KMS-11 (cell line): Measurements from ENCODE around the gene RASA3.
"Not testable (repeated sequence)": the region's sequence is repeated elsewhere in the genome, so short reads cannot be mapped to it uniquely, and the experiment has no call there.

Source experiments
- H2AFZ ChIP-seq: fragments of 200-600 bp; sonication (generic); 2 replicates; pipeline ENCODE4 v1.6.1; 2016; ENCODE audit warnings: antibody characterized with exemption, mixed run types, low read depth
- H3K27ac ChIP-seq: fragments of 200-600 bp; sonication (generic); 2 replicates; pipeline ENCODE4 v1.6.1; 2016; ENCODE audit warnings: mild to moderate bottlenecking, mixed run types
- H3K27me3 ChIP-seq: fragments of 200-600 bp; sonication (generic); 2 replicates; pipeline ENCODE4 v1.6.1; 2017; ENCODE audit warnings: mild to moderate bottlenecking, low read depth, mixed run types, moderate library complexity; ENCODE audit not compliant: insufficient read depth
- H3K36me3 ChIP-seq: fragments of 200-600 bp; sonication (generic); 2 replicates; pipeline ENCODE4 v1.6.1; 2017; ENCODE audit warnings: mild to moderate bottlenecking, mixed run types; ENCODE audit not compliant: insufficient read depth
- H3K4me1 ChIP-seq: fragments of 200-600 bp; sonication (generic); 2 replicates; pipeline ENCODE4 v1.6.1; 2016; ENCODE audit warnings: mild to moderate bottlenecking, low read depth, mixed run types; ENCODE audit not compliant: poor library complexity, severe bottlenecking
- H3K4me2 ChIP-seq: fragments of 200-600 bp; sonication (generic); 2 replicates; pipeline ENCODE4 v1.7.0; 2016; ENCODE audit warnings: mild to moderate bottlenecking, mixed run types
- H3K4me3 ChIP-seq: fragments of 200-600 bp; sonication (generic); IDR thresholded peaks from 2 replicates; pipeline ENCODE4 v1.6.1; 2017; ENCODE audit warnings: low read depth, low read length, mixed read lengths; ENCODE audit not compliant: insufficient read depth
- H3K79me2 ChIP-seq: fragments of 200-600 bp; sonication (generic); 2 replicates; pipeline ENCODE4 v1.6.1; 2016; ENCODE audit warnings: low read depth, mixed run types; ENCODE audit not compliant: insufficient read depth
- H3K9ac ChIP-seq: fragments of 200-600 bp; sonication (generic); 2 replicates; pipeline ENCODE4 v1.6.1; 2016; ENCODE audit warnings: mild to moderate bottlenecking, mixed run types
- H4K20me1 ChIP-seq: fragments of 200-600 bp; sonication (generic); 2 replicates; pipeline ENCODE4 v1.6.1; 2016; ENCODE audit warnings: mild to moderate bottlenecking, mixed run types; ENCODE audit not compliant: insufficient read depth
- TF ChIP-seq, protein P1 (sequence below): fragments of 200-600 bp; sonication (generic); conservative IDR thresholded peaks from 2 replicates; pipeline ENCODE4 v1.6.1; 2017; ENCODE audit warnings: low read depth, mild to moderate bottlenecking, antibody characterized with exemption, low read length, moderate library complexity, mixed read lengths

RASA3 gene

DNA sequence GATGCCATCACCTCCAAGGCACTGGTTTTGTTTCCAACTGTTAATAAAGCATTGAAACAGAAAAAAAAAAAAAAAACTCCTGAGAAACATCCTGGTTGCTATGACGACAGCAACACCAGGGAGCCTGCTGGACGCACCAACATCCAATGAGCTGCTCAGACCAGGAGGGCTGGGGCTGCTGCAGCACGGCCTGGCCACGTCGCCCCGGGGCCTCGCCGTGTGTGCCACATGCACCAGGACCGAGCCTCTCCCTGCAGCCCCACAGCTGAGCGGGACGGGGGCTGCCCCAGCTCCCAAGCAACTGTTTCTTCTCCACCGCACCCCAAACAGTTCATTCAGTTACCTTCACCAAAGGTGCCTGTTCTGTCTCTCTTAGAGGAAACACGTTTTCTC, 54.5 kb downstream of the RASA3 start:
- no peaks in the 10 kb centered on the region for H3K36me3 ChIP-seq

DNA sequence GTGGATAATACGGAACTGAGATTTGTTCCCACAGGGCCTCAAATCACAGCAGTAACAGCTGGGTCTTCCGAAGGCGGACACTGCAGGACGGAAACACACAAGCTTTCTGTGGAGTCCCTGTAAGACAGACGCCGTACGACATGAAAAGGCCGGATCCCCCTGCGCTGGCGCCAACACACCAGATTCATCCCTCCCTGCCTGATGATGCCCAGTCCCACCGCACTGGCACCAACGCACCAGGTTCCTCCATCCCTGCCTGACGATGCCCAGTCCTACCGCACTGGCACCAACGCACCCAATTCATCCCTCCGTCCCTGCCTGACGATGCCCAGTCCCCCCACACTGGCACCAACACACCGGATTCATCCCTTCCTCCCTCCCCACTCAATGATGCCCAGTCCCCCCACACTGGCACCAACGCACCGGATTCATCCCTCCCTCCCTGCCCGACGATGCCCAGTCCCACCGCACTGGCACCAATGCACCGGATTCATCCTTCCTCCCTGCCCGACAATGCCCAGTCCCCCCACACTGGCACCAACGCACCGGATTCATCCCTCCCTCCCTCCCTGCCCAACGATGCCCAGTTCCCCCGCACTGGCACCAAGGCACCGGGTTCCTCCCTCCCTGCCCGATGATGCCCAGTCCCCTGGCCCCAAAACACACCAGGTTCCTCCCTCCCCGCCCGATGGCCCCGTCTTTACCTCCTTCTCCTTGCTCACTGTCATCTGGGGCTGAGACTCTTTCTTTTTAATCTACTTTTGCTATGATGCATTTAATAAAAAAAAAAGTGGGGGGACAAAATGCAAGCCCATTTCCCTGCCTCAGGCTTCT, 55.1 kb downstream of the RASA3 start:
- H3K79me2 ChIP-seq: no peaks in the 10 kb centered on the region
- no peaks in the 10 kb centered on the region for H3K27me3 ChIP-seq
- TF ChIP-seq, protein P1, sequence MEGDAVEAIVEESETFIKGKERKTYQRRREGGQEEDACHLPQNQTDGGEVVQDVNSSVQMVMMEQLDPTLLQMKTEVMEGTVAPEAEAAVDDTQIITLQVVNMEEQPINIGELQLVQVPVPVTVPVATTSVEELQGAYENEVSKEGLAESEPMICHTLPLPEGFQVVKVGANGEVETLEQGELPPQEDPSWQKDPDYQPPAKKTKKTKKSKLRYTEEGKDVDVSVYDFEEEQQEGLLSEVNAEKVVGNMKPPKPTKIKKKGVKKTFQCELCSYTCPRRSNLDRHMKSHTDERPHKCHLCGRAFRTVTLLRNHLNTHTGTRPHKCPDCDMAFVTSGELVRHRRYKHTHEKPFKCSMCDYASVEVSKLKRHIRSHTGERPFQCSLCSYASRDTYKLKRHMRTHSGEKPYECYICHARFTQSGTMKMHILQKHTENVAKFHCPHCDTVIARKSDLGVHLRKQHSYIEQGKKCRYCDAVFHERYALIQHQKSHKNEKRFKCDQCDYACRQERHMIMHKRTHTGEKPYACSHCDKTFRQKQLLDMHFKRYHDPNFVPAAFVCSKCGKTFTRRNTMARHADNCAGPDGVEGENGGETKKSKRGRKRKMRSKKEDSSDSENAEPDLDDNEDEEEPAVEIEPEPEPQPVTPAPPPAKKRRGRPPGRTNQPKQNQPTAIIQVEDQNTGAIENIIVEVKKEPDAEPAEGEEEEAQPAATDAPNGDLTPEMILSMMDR: no peak
- no peak overlapping the region for H2AFZ ChIP-seq
- H3K27ac ChIP-seq: no peak overlapping the region
- no peak overlapping the region for H3K9ac ChIP-seq
- no peaks in the 10 kb centered on the region for H3K4me1 ChIP-seq
- H3K36me3 ChIP-seq: no peaks in the 10 kb centered on the region
- no peak overlapping the region for H3K4me3 ChIP-seq
- H4K20me1 ChIP-seq: no peaks in the 10 kb centered on the region
- no peak overlapping the region for H3K4me2 ChIP-seq

More for the DNA sequence above, 54.5 kb downstream of the RASA3 start:
- Histone ChIP-seq H3K9ac (no peak overlapping the region), H3K4me2 (no peak overlapping the region), H3K4me3 (no peak overlapping the region), H3K27ac (no peak overlapping the region), H3K4me1 (no peaks in the 10 kb centered on the region), H4K20me1 (no peaks in the 10 kb centered on the region), H3K79me2 (no peaks in the 10 kb centered on the region), H2AFZ (no peak overlapping the region), H3K27me3 (no peaks in the 10 kb centered on the region)
- TF ChIP-seq, protein P1: no peak

DNA sequence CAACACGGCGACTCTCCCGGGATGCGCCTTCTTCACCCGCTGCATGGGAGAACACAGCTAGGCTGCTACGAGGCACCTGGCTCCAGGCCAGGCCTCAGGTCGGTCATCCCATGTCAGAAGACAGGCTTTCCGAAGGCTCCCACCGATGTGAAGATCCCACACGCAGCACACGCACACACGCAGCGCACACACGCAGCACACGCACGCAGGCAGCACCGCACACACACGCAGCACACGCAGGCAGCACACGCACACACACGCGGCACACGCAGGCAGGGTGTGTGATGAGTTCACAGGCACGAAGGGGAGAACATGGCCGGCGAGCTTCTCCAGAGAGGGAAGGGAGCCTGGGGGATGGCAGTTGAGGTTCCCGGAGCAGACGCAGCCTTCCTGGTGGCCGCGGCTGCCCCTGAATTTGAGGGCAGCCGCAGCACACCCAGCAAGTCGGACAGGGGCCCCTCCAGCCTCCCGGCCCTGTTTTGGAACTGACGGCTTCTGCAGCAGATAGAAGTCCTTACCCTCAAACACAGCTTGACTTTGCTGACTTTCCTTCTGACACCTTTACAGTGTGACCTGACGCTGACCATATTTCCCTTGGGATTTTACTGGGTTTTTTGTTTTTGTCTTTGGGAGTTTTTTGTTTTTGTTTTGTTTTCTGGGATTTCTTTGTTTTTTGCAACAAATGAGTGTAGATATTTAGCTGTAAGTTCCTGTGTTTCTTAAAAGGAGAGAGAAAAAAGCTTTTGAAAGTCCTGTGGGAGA, 55.9 kb downstream of the RASA3 start:
- TF ChIP-seq, protein P1: no peak
- Histone ChIP-seq H3K27me3 (no peaks in the 10 kb centered on the region), H3K4me2 (no peak overlapping the region), H4K20me1 (no peaks in the 10 kb centered on the region), H3K79me2 (no peaks in the 10 kb centered on the region), H3K27ac (no peak overlapping the region), H3K9ac (no peak overlapping the region), H3K4me1 (no peaks in the 10 kb centered on the region), H3K4me3 (no peak overlapping the region), H2AFZ (no peak overlapping the region), H3K36me3 (no peaks in the 10 kb centered on the region)

DNA sequence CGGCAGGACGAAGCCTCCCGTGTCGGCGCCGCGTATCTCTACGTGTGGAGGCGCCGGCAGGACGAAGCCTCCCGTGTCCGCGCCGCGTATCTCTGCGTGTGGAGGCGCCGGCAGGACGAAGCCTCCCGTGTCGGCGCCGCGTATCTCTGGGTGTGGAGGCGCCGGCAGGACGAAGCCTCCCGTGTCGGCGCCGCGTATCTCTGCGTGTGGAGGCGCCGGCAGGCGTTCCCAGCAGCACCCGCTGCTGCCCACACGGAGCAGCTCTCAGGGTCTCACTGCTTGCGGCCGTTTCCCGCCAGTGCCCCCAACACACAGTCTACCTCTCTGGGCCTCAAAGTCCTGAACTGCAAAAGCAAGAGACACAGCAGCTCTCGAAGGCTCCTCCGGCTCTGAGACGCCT, 56.6 kb downstream of the RASA3 start:
- not testable (repeated sequence) for H3K36me3 ChIP-seq, H3K27ac ChIP-seq, H3K27me3 ChIP-seq, H3K4me1 ChIP-seq, H2AFZ ChIP-seq, H4K20me1 ChIP-seq, H3K4me3 ChIP-seq, H3K4me2 ChIP-seq, H3K9ac ChIP-seq, H3K79me2 ChIP-seq
